HL-60 (cell line): ENCODE results near the gene DUS1L.

Source experiments
- DNase-seq, 2 experiments: peaks; one replicate each; pipeline ENCODE4 v3.0.0-alpha.2; 2010 to 2020; ENCODE audit warnings: low read depth in 1 of 2, low spot score in 1 of 2
- H3K27ac ChIP-seq: fragments of 250-450 bp; sonication (Bioruptor Pico); replicated peaks from 2 replicates; pipeline ENCODE4 v1.5.1; 2020; ENCODE audit warnings: mild to moderate bottlenecking, moderate library complexity
- H3K27me3 ChIP-seq: fragments of 250-450 bp; sonication (Bioruptor Pico); 2 replicates; pipeline ENCODE4 v1.5.1; 2021; ENCODE audit warnings: mild to moderate bottlenecking, moderate library complexity; ENCODE audit not compliant: insufficient read depth, poor library complexity, severe bottlenecking
- H3K4me3 ChIP-seq: replicated peaks from 2 replicates; pipeline ENCODE4 v1.5.1; 2011; ENCODE audit warnings: mild to moderate bottlenecking, control low read depth, low read length; ENCODE audit not compliant: insufficient read depth
- CTCF ChIP-seq: IDR thresholded peaks from one replicate; pipeline ENCODE4 v1.5.1; 2011; ENCODE audit warnings: low read length, control low read depth, inconsistent platforms; ENCODE audit not compliant: insufficient read depth
- GABPA ChIP-seq: IDR thresholded peaks from 2 replicates; pipeline ENCODE4 v1.6.1; 2012; ENCODE audit warnings: low read depth
- POLR2AphosphoS5 ChIP-seq: IDR thresholded peaks from 2 replicates; pipeline ENCODE4 v1.6.1; 2012; ENCODE audit warnings: low read depth
- REST ChIP-seq: IDR thresholded peaks from 2 replicates; pipeline ENCODE4 v1.6.1; 2012; ENCODE audit warnings: low read depth; ENCODE audit not compliant: insufficient replicate concordance
- SPI1 ChIP-seq: IDR thresholded peaks from 2 replicates; pipeline ENCODE4 v1.6.1; 2012; ENCODE audit warnings: low read depth, mild to moderate bottlenecking, borderline replicate concordance

DUS1L gene

GRCh38 chr17:82018989-82019689 is 46.5 kb downstream of the DUS1L start:
- DNase-seq, result no peak

GRCh38 chr17:82018152-82018988 is 47.2 kb downstream of the DUS1L start:
- TF ChIP-seq GABPA (no peak), CTCF (no peak), REST (no peak), POLR2AphosphoS5 (no peak; the same call in none of the 2 replicates)

More at GRCh38 chr17:82018989-82019689, 46.5 kb downstream of the DUS1L start:
- no peak for TF ChIP-seq GABPA
- 0 out of 2 replicates have a peak, but pooled peaks have one; percentile 31 for TF ChIP-seq POLR2AphosphoS5
- no peak for TF ChIP-seq CTCF
- TF ChIP-seq REST, result no peak
- no peak for TF ChIP-seq SPI1
- no peak overlapping the region for H3K27ac ChIP-seq
- H3K4me3 ChIP-seq, result no peak overlapping the region
- H3K27me3 ChIP-seq, result no peaks in the 10 kb centered on the region

GRCh38 chr17:82017612-82018151 is 47.9 kb downstream of the DUS1L start:
- H3K4me3 ChIP-seq, result no peak overlapping the region
- no peak for DNase-seq
- H3K27ac ChIP-seq, result no peak overlapping the region
- TF ChIP-seq GABPA, result no peak
- no peak for TF ChIP-seq SPI1
- TF ChIP-seq REST, result no peak
- no peak for TF ChIP-seq CTCF
- no peak for TF ChIP-seq POLR2AphosphoS5
- no peaks in the 10 kb centered on the region for H3K27me3 ChIP-seq

More at GRCh38 chr17:82018152-82018988, 47.2 kb downstream of the DUS1L start:
- Histone ChIP-seq H3K27me3 (no peaks in the 10 kb centered on the region), H3K27ac (no peak overlapping the region), H3K4me3 (no peak overlapping the region)
- DNase-seq, result no peak
